ENCODE data around the gene APBB1.

GRCh38 chr11:6411594-6412031 is 7.3 kb downstream of the APBB1 start:
- no peak for TF ChIP-seq CTCF (IDR thresholded peaks at IDR 0.05)
- TF ChIP-seq POLR2A (IDR thresholded peaks at IDR 0.05): no peak
- TF ChIP-seq POLR2AphosphoS5 (IDR thresholded peaks at IDR 0.05): no peak
- TF ChIP-seq EP300 (IDR thresholded peaks at IDR 0.05): no peak

Data from suprapubic skin (tissue), 4 donors.